Activated T-cell treated with anti-CD3 and anti-CD28 coated beads for 4 hours (primary cell): ENCODE data around the gene INKA2.

ENCODE experiments used
- DNase-seq: peaks from one replicate; pipeline ENCODE4 v3.0.0-alpha.2; 2020

The INKA2 gene

DNA sequence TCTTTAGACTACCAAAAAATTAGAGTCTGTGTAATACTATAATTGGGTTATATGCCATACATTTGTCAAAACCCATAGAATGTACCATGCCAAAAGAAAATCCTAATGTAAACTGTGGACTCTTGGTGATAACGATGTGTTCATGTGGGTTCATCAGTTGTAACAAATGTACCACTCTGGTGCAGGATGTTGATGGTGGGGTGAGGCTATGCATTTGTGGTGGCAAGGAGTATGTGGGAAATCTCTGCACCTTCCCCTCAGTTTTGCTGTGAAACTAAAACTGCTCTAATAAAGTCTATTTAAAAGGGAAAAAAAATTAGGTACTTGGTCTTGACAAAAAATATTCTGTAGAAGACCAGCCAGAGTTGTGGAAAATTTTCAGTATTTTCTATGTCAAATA, 43.4 kb downstream of the INKA2 start:
- DNase-seq, result no peak

DNA sequence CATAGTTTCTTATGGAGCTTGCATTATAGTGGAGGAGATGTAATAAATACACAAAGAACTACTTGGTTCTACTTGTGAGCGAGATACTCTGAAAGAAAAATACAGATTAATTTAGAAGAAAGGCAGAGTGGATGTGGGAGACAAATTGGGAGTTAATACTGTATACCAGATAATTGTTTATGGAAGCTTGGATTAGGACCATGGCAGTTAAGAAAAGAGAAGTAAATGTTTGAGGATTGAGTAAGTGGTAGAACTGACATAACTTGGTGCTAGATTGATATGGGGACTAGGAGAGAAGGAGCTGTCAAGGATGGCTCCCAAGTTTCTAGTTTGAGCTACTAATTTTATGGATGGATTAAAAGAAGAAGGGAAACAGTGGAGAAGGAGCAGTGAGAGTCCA, 47.3 kb downstream of the INKA2 start:
- DNase-seq, result no peak

DNA sequence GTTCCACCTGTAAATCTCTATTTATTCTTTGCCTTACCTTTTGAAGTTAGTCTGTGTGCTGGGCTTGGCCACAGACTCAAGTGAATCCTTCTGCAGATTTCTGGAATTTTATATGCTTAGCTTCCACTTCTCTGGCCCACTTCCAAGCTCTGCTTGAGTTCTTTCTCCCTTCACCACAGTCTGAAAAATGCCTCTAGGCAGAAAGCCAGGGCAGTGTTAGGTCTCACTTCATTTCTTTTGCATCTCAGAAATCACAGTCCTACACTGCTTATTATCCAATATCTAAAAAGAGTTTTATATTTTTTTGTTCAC, 48.9 kb downstream of the INKA2 start:
- DNase-seq, result no peak
